Effector memory CD8-positive, alpha-beta T cell (primary cell): ENCODE results near the gene LSM14A.
"Not testable (repeated sequence)": the region's sequence is repeated elsewhere in the genome, so short reads cannot be mapped to it uniquely, and the experiment has no call there.

ENCODE experiments used
- ATAC-seq: fragments of 150-1000 bp; cut with Tn5 transposase; replicated peaks from 2 replicates; pipeline ENCODE4 v1.10.0; 2021; ENCODE audit warnings: mild to moderate bottlenecking, moderate library complexity
- DNase-seq, 3 experiments: peaks; one replicate each; pipeline ENCODE4 v3.0.0; 2021
- H3K27ac Mint-ChIP-seq, 2 donors: one replicate each; pipeline ENCODE4 v1.8.0; 2022; ENCODE audit warnings: mild to moderate bottlenecking in 2 of 2, mixed read lengths in 2 of 2, moderate library complexity in 2 of 2
- H3K27me3 Mint-ChIP-seq, 2 donors: one replicate each; pipeline ENCODE4 v1.8.0; 2022; ENCODE audit warnings: mixed read lengths in 2 of 2
- H3K36me3 Mint-ChIP-seq: one replicate; pipeline ENCODE4 v1.8.0; 2022; ENCODE audit warnings: mild to moderate bottlenecking, moderate library complexity, mixed read lengths; ENCODE audit not compliant: insufficient read depth
- H3K4me1 Mint-ChIP-seq, 2 donors: one replicate each; pipeline ENCODE4 v1.8.0; 2022; ENCODE audit warnings: low read depth in 2 of 2, mixed read lengths in 2 of 2
- H3K4me3 Mint-ChIP-seq, 2 donors: one replicate each; pipeline ENCODE4 v1.8.0; 2022; ENCODE audit warnings: mild to moderate bottlenecking in 2 of 2, mixed read lengths in 2 of 2, moderate library complexity in 2 of 2
- H3K9me3 Mint-ChIP-seq, 2 donors: one replicate each; pipeline ENCODE4 v1.8.0; 2022; ENCODE audit warnings: mixed read lengths in 2 of 2

LSM14A gene

GRCh38 chr19:34215666-34216038, 43.3 kb downstream of the LSM14A start:
- DNase-seq (no peak), ATAC-seq (no peak)
- Mint-ChIP-seq H3K27me3 (no peaks in the 10 kb centered on the region), H3K4me3 (no peak overlapping the region), H3K9me3 (no peaks in the 10 kb centered on the region), H3K36me3 (peaks cover 80% of the 10 kb centered on the region), H3K4me1 (peaks cover 23 to 32% of the 10 kb centered on the region in 2 donors), H3K27ac (peak overlapping the region in 1 of 2 donors; percentile 26)

- peaks cover 80% of the 10 kb centered on the region for H3K36me3 Mint-ChIP-seq
- peak overlapping the region in 1 of 2 donors; percentile 71 for H3K27ac Mint-ChIP-seq
- not testable (repeated sequence) for H3K9me3 Mint-ChIP-seq, ATAC-seq, H3K27me3 Mint-ChIP-seq, H3K4me3 Mint-ChIP-seq, DNase-seq
- peaks cover 25 to 38% of the 10 kb centered on the region in 2 donors for H3K4me1 Mint-ChIP-seq
Observed at GRCh38 chr19:34216745-34217219, 44.5 kb downstream of the LSM14A start.

- ATAC-seq (peak; percentile 92), DNase-seq (peak; percentile 63 to 69 (median 64))
- Mint-ChIP-seq H3K27me3 (no peaks in the 10 kb centered on the region), H3K4me3 (peak overlapping the region; percentile 46 to 69), H3K36me3 (peaks cover 81% of the 10 kb centered on the region), H3K9me3 (no peaks in the 10 kb centered on the region), H3K27ac (peak overlapping the region; percentile 59 to 94), H3K4me1 (peaks cover 27 to 41% of the 10 kb centered on the region in 2 donors)
Observed at GRCh38 chr19:34217952-34218817, 45.9 kb downstream of the LSM14A start.

- Mint-ChIP-seq H3K4me1 (peaks cover 31 to 41% of the 10 kb centered on the region in 2 donors), H3K4me3 (peak overlapping the region; percentile 46 to 69), H3K9me3 (no peaks in the 10 kb centered on the region), H3K27me3 (no peaks in the 10 kb centered on the region), H3K36me3 (peaks cover 81% of the 10 kb centered on the region), H3K27ac (peak overlapping the region; percentile 59 to 94)
- DNase-seq = no peak
- no peak for ATAC-seq
Observed at GRCh38 chr19:34218818-34219164, 46.5 kb downstream of the LSM14A start.

GRCh38 chr19:34220472-34221063, 48.3 kb downstream of the LSM14A start:
- ATAC-seq = no peak
- Mint-ChIP-seq H3K27ac (peak overlapping the region in 1 of 2 donors; percentile 23), H3K9me3 (no peaks in the 10 kb centered on the region), H3K4me3 (no peak overlapping the region), H3K36me3 (peaks cover 83% of the 10 kb centered on the region), H3K4me1 (peaks cover 36 to 53% of the 10 kb centered on the region in 2 donors), H3K27me3 (no peaks in the 10 kb centered on the region)
- peak; percentile 48 to 57 (median 48) for DNase-seq

- no peaks in the 10 kb centered on the region for H3K27me3 Mint-ChIP-seq
- H3K27ac Mint-ChIP-seq = no peak overlapping the region
- H3K4me3 Mint-ChIP-seq = no peak overlapping the region
- DNase-seq (no peak), ATAC-seq (no peak)
- H3K9me3 Mint-ChIP-seq = no peaks in the 10 kb centered on the region
- H3K4me1 Mint-ChIP-seq = peaks cover 34 to 58% of the 10 kb centered on the region in 2 donors
- peaks cover 89% of the 10 kb centered on the region for H3K36me3 Mint-ChIP-seq
Observed at GRCh38 chr19:34222386-34222785, 50.1 kb downstream of the LSM14A start.

- peaks cover 90% of the 10 kb centered on the region for H3K36me3 Mint-ChIP-seq
- peak overlapping the region; percentile 30 to 79 for H3K27ac Mint-ChIP-seq
- no peaks in the 10 kb centered on the region for H3K27me3 Mint-ChIP-seq
- DNase-seq (no peak), ATAC-seq (peak; percentile 48)
- peaks cover 22 to 38% of the 10 kb centered on the region in 2 donors for H3K4me1 Mint-ChIP-seq
- no peaks in the 10 kb centered on the region for H3K9me3 Mint-ChIP-seq
- peak overlapping the region in 1 of 2 donors; percentile 11 for H3K4me3 Mint-ChIP-seq
Observed at GRCh38 chr19:34224996-34225658, 52.8 kb downstream of the LSM14A start.

- Mint-ChIP-seq H3K4me1 (peaks cover 22 to 34% of the 10 kb centered on the region in 2 donors), H3K27ac (peak overlapping the region; percentile 30 to 79), H3K36me3 (peaks cover 88% of the 10 kb centered on the region), H3K4me3 (peak overlapping the region in 1 of 2 donors; percentile 11), H3K9me3 (no peaks in the 10 kb centered on the region), H3K27me3 (no peaks in the 10 kb centered on the region)
- no peak for ATAC-seq
- no peak for DNase-seq
Observed at GRCh38 chr19:34225659-34226015, 53.3 kb downstream of the LSM14A start.

GRCh38 chr19:34226036-34226435, 53.7 kb downstream of the LSM14A start:
- no peaks in the 10 kb centered on the region for H3K9me3 Mint-ChIP-seq
- DNase-seq (no peak), ATAC-seq (peak; percentile 65)
- H3K4me1 Mint-ChIP-seq = peaks cover 22 to 32% of the 10 kb centered on the region in 2 donors
- no peaks in the 10 kb centered on the region for H3K27me3 Mint-ChIP-seq
- peak overlapping the region; percentile 6 to 10 for H3K4me3 Mint-ChIP-seq
- peaks cover 84% of the 10 kb centered on the region for H3K36me3 Mint-ChIP-seq
- H3K27ac Mint-ChIP-seq = peak overlapping the region; percentile 30 to 79

- Mint-ChIP-seq H3K27ac (no peak overlapping the region), H3K4me1 (peaks cover 23 to 32% of the 10 kb centered on the region in 2 donors), H3K9me3 (no peaks in the 10 kb centered on the region), H3K4me3 (no peak overlapping the region), H3K27me3 (no peaks in the 10 kb centered on the region), H3K36me3 (peaks cover 63% of the 10 kb centered on the region)
- no peak for DNase-seq
- no peak for ATAC-seq
Observed at GRCh38 chr19:34228347-34228746, 56.0 kb downstream of the LSM14A start.

- no peaks in the 10 kb centered on the region for H3K27me3 Mint-ChIP-seq
- H3K9me3 Mint-ChIP-seq = no peaks in the 10 kb centered on the region
- DNase-seq = no peak
- H3K36me3 Mint-ChIP-seq = peaks cover 60% of the 10 kb centered on the region
- no peak for ATAC-seq
- H3K4me1 Mint-ChIP-seq = peaks cover 20 to 32% of the 10 kb centered on the region in 2 donors
- H3K4me3 Mint-ChIP-seq = no peak overlapping the region
- peak overlapping the region in 1 of 2 donors; percentile 19 for H3K27ac Mint-ChIP-seq
Observed at GRCh38 chr19:34228762-34229161, 56.5 kb downstream of the LSM14A start.

- DNase-seq = no peak
- H3K4me3 Mint-ChIP-seq = no peak overlapping the region
- no peak for ATAC-seq
- peaks cover 18 to 29% of the 10 kb centered on the region in 2 donors for H3K4me1 Mint-ChIP-seq
- peak overlapping the region in 1 of 2 donors; percentile 66 for H3K27ac Mint-ChIP-seq
- H3K9me3 Mint-ChIP-seq = no peaks in the 10 kb centered on the region
- peaks cover 57% of the 10 kb centered on the region for H3K36me3 Mint-ChIP-seq
- H3K27me3 Mint-ChIP-seq = no peaks in the 10 kb centered on the region
Observed at GRCh38 chr19:34229721-34230120, 57.4 kb downstream of the LSM14A start.

- ATAC-seq (no peak), DNase-seq (no peak)
- no peak overlapping the region for H3K27ac Mint-ChIP-seq
- no peaks in the 10 kb centered on the region for H3K27me3 Mint-ChIP-seq
- H3K4me1 Mint-ChIP-seq = peaks cover 7 to 18% of the 10 kb centered on the region in 2 donors
- peaks cover 47% of the 10 kb centered on the region for H3K36me3 Mint-ChIP-seq
- no peak overlapping the region for H3K4me3 Mint-ChIP-seq
- no peaks in the 10 kb centered on the region for H3K9me3 Mint-ChIP-seq
Observed at GRCh38 chr19:34230820-34231219, 58.5 kb downstream of the LSM14A start.
